Stimulated activated CD8-positive, alpha-beta memory T cell treated with anti-CD3 and anti-CD28 coated beads, Interleukin-12 subunit alpha, Interleukin-12 subunit beta, amount 100 ng/mL, for 4 hours (primary cell): Measurements from ENCODE around the gene LIN7C.
"Not testable (repeated sequence)": the region's sequence is repeated elsewhere in the genome, so short reads cannot be mapped to it uniquely, and the experiment has no call there.

ENCODE experiments used
- DNase-seq: peaks from one replicate; pipeline ENCODE4 v3.0.0-alpha.2; 2020; ENCODE audit warnings: low read depth

Gene LIN7C, protein sequence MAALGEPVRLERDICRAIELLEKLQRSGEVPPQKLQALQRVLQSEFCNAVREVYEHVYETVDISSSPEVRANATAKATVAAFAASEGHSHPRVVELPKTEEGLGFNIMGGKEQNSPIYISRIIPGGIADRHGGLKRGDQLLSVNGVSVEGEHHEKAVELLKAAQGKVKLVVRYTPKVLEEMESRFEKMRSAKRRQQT

DNA sequence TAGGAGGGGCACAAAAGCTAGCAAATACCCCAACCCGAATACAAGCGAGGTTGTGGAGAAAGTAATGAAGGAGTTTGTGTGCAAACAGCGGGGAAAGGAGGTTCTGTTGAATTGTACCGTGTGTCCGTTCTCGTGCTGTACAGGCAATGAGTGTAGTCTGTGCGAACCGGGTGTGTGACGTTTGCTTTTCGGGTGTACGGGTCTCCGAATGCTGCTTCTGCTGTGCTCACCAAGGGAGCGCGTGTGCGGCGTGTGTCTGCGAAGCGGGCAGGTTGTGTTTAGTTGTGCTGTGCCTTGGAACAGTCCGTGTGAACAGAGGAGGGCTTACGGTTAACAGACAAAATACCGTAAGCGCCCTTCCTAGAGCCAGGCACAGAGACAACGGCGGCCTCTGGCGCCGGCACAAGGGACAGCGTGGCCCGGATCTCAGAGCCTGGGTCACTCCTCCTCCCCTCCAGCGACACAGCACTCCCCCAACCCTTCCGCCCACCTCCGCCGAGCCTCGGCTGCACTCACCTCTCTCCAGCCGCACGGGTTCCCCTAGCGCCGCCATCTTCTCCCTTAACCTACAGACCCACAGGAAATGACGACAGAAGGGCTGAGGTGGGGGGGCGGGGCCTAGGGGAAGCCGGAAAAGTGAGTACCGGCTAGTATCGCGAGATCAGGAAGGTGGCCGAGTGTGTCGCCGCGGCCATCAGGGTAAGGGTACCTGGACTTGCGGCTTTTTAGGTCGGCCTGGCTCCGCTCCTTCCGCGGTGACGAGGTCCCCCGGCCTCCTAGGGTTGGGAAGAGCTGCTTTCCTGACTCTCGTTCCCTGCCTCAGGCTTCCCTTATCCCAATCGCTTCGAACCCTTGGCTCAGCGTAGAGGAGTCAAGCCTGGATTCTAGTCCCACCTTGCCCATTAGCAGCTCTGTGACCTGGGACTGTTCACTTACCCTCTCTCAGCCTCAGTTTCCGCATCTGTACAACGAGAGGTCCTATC lies at the start of gene LIN7C:
TSS of gene LIN7C (minus strand) at position 570 of the 983 bp plus-strand sequence. CDS start at position 553, 17 bp downstream.
- peak; percentile 91 for DNase-seq

DNA sequence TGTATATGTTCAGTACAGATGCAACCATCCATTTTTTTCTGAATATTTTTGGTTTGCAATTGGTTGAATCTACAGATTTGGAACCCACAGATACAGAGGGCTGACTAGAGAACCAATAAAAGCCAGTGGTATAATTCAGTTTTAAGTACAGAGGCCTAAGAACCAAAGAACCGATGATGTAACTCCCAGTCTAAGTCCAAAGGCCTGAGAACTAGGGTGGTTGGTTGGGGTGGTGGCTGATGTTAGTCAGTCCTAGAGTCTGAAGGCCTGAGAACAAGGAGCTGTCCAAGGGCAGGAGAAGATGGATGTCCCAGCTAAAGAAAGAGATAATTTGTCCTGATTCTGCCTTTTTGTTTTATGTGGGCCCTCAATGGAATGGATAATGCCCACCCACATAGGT lies 48.7 kb upstream of the LIN7C start:
- no peak for DNase-seq

DNA sequence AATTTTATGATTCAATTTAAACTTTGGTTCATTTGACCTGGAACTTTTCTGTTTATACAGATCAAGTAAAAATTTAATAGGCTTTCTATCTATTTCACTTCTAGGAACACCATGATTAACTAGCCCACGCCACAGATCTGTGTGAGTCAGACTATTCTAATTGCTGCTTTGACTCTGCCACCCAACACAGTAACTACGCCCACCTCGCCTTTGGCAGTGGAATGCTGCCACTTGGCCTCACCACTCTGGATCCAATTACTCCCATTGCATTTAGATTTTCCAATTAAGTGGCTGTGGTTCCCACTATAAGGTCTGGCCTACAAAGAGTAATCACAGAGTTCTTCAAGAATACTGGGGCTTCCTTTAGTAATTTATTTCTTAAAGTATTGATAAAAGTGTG lies 46.6 kb upstream of the LIN7C start:
- no peak for DNase-seq

DNA sequence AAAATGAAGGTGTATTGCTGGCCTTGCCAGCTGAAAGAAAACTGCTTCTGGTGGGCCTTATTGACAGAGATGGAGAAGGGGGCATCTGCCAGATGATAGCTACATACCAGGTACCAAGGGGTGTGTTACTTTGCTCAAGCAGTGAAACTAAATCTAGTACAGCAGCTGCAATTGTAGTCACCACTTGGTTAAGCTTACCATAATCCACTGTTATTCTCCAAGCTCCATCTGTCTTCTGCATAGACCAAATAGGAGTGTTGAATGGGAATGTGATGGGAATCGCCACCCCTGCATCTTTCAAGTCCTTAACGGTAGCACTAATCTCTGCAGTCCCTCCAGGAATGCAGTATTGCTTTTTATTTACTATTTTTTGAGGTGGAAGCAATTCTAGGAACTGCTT lies 45.8 kb upstream of the LIN7C start:
- DNase-seq: no peak

DNA sequence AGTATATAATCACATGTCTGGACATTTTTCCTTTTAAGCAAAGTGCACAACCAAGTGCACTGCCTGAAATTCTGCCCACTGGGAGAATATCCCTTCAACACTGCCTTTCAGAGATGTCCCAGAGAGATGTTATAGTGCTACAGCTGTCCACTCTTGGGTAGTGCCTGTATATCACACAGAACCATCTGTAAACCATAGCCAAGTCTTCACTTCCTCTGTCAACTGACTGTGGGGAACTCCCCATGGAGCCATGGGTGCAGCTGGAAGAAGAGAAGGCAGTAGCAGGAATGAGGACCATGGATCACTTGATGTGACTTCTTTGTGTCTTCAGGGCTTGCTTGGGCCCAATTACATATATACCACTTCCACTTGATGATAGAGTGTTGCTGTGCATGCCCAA lies 44.6 kb upstream of the LIN7C start:
- DNase-seq: no peak

DNA sequence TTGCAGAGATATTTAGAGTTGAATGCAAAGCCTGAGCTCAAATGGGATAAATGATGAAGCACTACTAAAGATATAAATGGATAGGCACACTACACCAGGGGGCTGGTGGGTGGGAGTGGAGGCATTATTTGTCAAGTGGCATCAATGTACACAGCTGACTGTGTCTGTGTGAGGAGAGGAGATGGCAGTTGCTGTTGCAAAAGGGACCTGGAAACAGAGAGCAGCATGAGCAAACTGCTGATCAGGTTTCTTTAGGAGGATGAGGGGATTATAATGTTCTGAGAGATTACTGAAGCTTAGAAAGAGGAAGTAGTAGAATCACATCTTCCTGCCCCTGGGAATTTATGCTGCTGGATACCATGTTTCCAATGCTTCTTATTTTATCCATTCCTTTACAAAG lies 39.4 kb upstream of the LIN7C start:
- DNase-seq: no peak

DNA sequence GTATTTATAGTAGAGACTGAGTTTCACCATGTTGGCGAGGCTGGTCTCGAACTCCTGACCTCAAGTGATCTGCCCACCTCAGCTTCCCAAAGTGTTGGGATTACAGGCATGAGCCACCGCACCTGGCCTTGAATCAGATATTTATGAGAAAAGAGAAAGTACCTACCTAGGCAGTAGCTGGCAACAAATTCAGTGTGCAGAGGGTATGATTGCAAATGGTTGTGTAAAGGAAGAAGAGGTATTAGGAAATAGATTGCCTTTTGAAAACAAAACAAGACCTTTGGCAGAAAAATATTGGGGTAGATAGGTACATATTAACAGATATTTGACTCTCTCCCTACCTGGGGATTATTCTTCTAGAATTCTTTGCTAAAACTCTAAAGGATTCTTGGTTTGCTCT lies 38.5 kb upstream of the LIN7C start:
- no peak for DNase-seq

DNA sequence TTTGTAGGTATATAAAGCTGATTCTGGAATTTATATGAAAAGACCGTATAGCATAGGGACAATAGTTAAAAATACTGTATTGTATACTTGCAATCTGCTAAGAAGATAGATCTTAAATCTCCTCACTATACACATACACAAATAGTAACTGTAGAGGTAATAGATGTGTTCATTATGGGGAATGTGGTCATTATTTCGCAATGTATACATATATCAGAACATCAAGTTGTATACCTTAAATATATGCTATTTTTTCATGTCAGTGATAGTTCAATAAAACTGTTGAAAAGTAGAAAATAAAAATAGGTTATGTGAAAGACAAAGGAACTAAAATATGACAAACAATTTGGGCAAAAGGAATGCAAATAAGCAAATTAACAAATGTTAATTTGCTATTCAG lies 35.2 kb upstream of the LIN7C start:
- no peak for DNase-seq

DNA sequence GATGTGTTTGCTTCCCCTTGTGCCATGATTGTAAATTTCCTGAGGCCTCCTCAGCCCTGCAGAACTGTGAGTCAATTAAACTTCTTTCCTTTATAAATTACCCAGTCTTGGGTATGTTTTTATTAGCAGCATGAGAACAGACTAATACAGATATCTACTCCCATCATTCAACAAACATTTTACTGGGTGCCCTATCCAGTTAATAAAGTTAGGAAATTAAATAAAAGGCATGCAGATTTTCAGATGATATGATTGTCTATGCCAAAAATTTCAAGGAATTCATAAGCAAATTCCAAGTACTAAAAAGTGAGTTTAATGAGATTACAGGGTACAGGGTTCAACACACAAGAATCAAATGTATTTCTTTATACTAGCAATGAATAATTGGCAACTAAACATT lies 33.5 kb upstream of the LIN7C start:
- no peak for DNase-seq

DNA sequence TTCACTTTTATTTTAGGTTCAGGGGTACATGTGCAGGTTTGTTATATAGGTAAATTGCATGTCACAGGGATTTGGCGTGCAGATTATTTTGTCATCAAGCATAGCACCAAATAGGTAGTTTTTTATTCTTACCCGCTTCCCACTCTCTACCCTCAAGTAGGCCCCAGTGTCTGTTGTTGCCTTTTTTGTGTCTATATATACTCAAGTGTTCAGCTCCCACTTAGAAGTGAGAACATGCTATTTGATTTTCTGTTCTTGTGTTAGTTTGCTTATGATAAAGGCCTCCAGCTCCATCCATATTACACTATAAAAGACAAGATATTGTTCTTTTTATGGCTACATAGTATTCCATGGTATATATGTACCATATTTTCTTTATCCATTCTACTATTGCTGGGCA lies 28.5 kb upstream of the LIN7C start:
- no peak for DNase-seq

DNA sequence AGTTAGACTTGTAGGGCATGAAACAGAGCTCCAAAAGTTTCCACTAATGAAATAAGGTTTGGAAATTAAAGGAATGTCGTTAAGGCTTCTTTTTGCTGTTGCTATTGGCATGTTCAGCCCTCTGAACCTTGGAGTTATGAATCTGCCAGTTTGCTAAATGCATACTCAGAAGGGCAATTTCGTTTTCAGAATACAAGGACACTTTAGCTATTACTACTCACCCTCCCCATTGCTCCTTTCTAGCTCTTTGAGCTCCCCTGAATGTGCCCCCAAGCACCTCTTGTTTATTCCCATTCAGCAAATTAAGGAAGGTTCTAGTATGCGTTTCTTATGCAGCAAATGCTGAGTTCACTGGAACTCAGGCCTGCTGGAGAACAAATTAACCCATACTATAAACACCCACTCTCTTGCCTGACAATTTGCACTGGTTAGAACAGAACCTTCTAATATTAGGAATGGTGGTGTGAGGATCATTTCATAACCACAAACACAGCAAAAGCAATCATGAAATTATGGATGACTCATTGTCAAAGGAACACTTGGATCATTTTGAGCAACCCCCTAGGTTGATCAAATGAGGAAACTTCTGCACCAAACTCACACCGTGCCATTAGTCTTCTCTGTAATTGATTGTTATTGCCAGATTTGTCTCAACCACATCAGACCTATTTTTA lies 26.2 kb upstream of the LIN7C start:
- DNase-seq: no peak

DNA sequence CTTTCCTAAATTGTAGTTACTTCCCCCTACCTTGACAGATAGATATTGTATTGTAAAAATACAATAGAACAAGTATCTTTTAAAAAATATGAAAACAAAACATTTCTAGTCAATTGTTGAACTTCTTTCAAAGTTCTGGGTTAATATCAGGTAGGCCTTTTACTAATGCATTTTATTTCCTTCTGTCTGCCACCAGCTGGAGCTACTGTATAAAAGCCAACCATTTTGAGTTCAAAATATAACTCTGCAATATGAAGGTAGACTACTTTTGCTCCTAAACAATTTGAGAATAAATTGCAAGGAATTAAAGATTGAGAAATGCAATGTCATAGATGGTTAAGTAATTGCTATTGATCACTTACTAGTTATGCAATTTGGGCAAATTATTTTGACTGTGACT lies 22.1 kb upstream of the LIN7C start:
- DNase-seq: no peak

DNA sequence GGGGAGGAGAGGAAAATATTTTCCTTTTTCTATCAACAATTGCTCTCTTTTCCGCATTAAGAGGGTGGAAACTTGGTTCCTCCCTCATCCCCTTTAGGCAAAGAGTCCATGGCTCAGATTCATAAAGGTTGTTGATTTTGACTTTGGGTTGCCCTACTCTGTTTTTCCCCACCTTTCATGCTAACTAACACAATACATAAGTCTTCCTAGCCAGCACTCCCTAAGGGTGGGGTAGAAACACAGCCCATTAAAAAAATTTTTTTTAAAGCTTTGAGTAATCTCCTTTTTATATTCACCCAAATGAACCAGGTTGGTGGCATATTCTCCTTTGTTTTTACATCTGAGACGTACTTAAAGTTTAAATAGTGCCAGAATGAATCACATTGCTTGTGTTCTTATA lies 20.0 kb upstream of the LIN7C start:
- DNase-seq: no peak

DNA sequence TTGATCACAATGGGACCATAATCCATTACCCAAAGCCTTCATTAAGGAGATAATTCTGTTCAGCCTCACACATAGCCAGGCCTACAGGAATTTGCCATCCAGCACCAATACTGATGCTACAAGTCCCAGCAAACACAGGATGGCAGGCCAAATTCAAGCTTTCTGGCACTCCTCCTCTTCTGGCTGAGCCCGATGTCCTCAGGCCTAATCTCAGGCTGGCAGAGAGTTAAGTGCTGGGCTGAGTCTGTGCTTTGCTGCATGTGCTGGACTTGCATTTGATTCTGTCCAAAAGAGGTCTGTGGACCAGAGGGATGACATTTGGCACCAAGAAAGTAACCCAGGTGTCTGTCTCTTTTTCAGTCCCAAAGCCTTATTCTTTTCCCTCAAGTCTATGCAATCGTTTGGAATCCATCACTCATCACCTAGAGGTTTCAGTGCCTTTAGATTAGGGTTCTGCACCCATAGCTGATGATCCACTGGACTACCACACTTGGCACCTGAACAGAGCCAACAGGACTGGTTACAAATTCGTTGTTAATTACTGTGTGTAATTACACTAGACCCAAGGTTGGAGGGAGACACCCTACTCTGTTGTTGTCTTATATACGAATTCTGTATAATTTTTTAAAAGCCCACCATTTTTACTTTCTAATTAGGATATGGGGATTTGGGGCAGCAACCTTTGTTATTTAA lies 19.4 kb upstream of the LIN7C start:
- no peak for DNase-seq

DNA sequence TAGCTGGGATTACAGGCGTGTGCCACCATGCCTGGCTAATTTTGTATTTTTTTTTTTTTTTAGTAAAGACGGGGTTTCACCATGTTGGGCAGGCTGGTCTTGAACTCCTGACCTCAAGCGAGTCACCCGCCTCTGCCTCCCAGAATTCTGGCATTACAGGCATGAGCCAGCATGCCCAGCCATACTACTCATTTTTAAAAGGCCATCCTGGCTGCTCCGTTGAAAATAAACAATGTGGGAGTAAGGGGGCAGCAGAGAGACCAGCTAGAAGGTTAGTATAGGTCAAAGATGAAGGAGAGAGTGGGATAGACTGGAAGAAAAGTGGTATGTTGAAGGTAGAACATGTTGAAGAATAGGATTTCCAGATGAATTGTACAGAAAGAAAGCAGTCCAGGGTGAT lies 17.6 kb upstream of the LIN7C start:
- DNase-seq: no peak

DNA sequence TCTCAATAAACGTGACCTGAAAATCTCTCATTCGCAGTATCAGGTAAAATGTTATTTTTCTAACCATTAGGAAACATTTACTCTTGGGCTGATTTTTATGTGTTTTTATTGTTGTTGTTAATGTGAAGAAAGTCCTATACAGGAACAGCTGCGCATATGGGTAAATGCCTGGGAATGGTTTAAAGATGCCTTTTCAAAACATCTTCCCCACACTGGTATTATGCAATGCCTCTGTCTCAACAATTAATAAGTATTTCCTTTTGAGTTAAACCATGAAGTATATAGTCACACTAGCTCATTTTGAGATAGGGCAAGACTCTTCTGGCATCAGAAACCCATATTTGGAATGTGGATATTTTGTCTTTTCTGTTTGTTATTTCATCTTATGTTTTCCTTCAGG lies 13.7 kb upstream of the LIN7C start:
- DNase-seq: no peak

DNA sequence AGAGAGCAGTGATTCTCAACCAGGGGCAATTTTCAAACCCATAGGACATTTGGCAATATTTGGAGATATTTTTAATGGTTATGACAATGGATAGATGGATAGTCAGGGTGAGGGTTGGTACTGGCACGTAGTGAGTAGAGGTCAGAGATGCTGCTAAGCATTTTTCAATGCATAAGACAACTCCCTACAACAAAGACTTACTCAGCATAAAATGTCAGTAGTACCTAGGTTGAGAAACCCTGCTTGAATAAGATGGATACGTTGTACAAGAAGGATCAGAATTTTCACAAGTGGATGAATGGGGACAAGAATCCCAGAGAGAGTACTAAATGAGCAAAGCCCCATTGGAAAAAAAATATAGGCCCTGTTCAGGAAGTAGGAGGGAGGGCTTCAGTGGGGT lies 11.9 kb upstream of the LIN7C start:
- no peak for DNase-seq

DNA sequence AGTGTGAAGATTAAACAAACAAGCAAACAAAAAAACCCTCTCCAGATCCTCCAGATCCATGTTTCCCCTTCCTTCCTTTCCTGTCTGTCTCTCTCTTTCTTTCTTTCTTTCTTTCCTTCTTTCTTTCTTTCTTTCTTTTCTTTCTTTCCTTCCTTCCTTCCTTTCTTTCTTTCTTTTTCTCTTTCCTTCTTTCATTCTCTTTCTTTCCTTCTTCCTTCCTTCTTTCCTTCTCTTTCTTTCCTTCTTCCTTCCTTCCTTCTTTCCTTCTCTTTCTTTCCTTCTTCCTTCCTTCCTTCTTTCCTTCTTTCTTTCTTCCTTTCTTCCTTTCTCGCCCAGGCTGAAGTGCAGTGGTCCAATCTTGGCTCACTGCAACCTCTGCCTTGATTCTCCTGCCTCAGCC lies 10.9 kb upstream of the LIN7C start:
- DNase-seq: not testable (repeated sequence)

DNA sequence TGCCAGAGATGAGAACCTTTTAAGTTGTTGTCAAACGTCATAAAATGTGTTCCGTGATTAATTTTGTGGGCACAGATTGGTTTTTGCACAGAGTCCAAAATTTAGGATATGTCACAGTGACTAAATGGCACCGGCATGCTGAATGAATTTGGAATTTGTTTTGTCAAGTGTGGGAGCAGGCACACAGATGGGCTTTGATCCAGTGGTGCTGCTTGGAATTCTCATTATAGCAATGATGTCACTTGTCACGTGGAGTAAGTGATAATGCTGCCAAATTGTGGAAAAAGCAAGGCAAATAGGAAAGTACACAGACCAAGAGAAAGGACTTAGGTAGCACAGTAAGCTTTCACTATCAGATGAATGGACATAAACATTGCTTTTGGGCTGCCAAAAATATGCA lies 8.0 kb upstream of the LIN7C start:
- DNase-seq: no peak

DNA sequence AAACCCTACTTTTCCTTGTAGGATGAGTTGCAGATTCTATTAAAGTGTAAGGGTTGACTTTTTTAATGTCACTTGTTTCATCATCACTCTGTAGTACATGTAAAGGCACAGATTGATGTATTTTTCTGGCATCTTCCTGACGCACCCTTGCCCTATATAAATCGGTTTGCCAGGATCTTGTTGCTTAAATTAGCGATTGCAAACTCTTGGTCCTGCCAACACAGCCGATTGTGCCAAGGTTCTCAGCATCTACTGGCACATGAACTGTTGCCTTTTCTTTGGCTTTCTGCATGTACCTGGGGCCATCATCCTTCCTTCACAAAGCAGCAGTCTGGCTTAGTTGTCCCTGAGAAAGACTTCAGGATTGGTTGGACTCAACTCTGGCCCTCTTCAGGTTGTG lies 7.5 kb upstream of the LIN7C start:
- DNase-seq: no peak

DNA sequence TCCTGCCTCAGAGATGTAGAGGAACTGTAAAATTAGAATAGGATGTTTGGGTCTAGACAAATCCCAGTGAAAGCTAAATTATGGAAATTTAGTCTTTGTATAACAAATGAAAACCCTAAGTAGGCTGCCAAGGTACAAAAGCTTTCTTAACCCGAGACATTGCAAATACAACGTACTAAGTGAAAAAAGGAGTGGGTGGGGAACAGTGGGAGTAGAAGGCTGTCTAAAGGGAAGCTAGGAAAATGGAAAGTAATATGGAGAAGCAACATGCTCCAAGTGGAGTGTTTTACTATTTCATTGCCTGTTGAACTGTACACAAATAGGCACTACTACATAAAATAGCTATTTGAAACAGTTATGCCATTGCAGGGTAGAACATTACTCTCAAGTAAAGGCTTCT lies 6.8 kb upstream of the LIN7C start:
- DNase-seq: no peak

DNA sequence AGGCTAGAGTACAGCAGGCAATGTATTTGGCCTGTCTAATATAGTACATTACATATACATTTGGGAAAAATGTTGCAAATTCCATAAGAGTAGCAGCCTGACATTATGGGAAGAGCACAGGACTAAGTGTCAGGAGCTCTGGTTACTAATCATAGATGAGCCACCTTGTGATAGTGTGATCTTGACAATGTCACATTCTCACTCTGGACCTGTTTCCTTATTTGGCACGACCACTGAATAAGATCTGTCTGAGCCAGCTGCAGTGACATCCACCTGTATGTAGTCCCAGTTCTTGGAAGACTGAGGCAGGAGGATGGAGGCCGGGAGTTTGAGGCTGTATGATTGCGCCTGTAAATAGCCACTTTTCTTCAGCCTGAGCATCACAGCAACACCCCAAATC lies 5.7 kb upstream of the LIN7C start:
- no peak for DNase-seq

DNA sequence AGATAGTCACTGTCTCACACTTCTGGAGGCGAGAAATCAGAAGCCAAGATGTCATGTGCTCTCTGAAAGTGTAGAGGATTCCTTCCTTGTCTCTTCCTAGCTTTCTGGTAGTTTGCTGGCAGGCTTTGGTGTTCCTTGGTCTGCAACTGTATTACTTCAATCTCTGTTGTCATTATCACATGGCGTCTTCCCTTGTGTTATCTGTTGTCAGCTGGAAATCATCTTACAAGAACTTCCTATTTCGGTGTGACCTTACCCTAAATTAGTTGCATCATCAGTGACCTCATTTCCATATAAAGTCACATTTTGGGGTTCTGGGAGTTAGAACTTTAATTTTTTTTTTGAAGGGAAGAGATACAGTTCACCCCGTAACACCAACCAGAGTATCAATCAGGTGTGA lies 3.3 kb upstream of the LIN7C start:
- no peak for DNase-seq
